ENCODE measurements around the gene PSG7. TPM values are rescaled to one million over a fixed set of nuclear protein-coding genes. Genes with fewer than 3 reads are reported as not detected.
"Not testable (repeated sequence)": the region's sequence is repeated elsewhere in the genome, so short reads cannot be mapped to it uniquely, and the experiment has no call there.

Gene PSG7
- total RNA-seq, 1 donor from 2014 or later, result not detected

DNA sequence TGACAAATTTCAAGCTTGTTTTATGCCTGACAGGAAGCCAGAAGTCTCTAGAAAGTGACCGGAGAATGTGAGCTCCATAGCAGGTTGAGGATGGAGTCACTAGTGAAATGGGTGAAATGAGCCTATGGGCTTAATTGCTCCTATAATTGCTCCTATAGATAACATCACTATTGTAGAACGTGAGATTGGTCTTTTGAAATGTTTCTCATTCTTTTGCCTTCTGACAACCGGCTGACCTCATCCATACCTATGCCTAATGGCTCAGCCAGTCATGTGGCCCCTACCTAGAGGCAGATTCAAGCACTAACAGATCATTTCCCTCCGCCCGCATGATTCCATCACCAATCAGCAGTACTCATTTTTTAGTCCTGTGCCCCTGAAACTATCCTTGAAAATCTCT is 23.5 kb downstream of the PSG7 start:
- DNase-seq, result not testable (repeated sequence)

DNA sequence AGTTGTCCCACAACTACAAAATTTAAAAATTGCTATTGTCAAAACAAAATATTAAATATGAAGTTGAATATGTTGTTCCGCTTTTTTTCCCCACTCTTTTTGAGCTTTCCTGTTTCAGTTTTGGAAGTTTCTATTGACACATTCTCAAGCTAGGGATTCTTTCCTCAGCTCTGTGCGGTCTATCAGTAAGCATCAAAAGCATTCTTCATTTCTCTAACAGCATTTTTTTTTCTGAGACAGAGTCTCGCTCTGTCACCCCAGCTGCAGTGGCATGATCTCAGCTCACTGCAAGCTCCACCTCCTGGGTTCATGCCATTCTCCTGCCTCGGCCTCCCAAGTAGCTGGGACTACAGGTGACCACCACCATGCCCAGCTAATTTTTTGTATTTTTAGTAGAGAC is 24.1 kb downstream of the PSG7 start:
- DNase-seq, result not testable (repeated sequence)

DNA sequence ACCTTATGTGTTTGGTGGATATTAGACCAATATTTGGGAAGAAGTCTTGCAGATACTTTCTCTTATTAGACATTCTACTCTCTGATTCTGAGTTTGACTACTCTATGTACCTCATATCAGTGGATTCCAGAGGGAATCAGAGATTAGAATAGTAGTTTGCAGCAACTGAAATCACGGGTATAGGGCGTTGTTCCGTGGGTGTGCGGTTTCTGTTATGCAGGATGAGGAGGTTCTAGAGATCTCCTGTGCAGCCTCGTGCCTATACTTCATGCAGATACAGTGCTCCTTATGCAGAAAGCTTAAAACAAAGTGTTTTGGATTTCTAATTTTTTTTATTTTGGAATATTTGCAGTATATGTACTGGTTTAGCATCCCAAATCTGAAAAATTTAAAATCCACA is 25.3 kb downstream of the PSG7 start:
- not testable (repeated sequence) for DNase-seq

DNA sequence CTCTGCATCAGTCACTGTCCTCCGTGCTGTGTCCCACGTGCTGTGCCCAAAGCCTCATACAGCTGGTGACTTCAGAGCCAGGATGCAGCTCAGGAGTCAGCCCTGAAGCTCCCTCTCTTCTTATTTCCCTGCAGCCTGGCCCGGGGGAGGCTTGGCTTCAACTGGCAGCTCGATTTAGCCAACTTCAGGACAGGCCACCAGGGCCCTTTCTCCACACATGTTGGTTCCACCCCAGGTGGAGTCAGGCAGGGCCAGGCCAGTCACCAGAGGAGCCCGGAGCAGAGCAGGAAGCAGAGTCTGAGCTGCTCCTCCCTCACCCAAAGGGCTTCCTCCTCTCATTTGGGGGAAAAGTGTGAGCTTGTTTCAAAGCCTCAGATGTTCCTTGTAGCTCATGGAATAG is 30.8 kb downstream of the PSG7 start:
- DNase-seq, result not testable (repeated sequence)

DNA sequence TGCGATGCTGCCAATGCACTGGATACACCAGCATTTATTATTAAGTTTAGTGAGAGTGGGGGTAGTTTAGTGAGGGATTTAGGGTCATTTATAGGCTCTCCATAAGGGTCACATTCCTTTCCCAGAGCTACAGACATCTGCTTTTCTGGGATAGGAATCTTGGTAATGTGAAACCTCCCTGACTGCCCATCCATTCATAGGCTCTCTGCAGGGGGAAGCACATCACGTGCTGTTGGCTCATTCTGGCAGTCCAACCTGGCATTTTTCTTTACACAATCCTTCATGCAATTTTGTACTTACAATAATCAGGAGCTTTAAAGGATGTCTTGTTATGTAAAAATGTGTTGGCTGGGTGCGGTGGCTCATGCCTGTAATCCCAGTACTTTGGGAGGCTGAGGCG is 36.4 kb downstream of the PSG7 start:
- DNase-seq, result not testable (repeated sequence)

DNA sequence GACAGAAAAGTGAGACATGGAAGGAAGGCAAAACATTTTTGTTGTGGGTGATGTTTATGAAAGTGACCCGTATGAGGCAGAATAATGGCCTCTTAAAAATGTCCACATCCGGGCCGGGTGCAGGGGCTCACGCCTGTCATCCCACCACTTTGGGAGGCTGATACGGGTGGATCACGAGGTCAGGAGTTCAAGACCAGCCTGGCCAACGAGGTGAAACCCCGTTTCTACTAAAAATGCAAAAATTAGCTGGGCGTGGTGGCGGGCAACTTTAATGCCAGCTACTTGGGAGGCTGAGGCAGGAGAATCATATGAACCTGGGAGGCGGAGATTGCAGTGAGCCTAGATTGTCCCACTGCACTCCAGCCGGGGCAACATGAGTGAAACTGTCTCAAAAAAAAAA is 37.3 kb downstream of the PSG7 start:
- not testable (repeated sequence) for DNase-seq

DNA sequence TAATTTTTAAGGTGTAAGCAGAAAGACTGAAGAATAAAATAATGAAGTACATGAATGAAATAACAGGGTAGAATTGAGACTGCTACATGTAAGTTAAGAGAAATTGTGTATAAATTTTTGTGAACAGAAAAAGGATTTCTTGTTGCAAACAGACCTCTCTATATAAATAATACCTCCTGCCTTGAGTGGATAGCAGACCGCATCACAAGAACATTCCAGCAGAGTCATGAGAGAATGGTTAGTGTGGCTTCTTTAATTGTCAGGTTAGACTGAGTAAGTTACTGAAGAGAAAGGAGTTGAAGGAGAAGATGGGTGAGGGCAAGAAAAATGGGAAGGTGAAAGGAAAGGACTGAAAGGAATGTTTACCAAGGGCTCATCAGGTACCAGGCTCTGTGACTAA is 37.9 kb downstream of the PSG7 start:
- DNase-seq, result not testable (repeated sequence)

DNA sequence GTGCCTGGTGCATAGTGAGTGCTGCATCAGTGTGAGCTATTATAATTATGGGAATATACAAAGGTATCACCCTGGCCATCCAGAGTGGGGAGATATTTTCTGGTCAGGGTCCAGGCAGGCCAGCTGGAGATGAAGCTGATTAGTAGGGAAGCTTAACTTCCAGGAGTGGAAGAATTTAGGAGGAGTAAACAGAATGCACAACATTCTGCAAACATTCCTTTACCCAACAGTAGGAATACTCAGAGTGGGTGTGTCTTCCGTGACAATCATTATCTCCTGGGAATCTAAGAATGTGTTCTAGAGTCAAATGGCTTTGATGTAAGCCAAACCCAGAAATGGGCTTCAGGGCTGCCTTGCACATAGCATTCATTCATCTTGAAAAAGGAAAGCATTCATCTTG is 38.4 kb downstream of the PSG7 start:
- DNase-seq, result not testable (repeated sequence)

DNA sequence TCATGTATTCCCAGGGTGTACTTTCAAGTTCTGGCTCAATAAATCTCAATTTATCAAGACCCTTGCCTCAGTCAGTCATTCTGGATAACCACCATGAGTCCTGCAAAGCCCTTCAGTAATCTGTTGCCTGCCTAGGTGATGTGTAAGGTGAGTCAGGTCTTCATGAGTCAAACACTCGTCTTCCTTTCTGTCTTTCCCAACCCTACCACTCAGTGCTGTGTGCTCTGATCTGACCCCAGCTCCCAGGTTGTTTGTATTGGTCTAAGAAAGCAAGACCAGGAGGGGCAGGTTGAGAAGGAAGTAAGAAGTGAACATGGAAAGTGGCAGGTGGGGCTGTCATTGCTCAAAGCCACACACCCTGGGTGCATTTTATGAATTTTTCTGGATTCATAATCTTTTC is 39.3 kb downstream of the PSG7 start:
- not testable (repeated sequence) for DNase-seq

DNA sequence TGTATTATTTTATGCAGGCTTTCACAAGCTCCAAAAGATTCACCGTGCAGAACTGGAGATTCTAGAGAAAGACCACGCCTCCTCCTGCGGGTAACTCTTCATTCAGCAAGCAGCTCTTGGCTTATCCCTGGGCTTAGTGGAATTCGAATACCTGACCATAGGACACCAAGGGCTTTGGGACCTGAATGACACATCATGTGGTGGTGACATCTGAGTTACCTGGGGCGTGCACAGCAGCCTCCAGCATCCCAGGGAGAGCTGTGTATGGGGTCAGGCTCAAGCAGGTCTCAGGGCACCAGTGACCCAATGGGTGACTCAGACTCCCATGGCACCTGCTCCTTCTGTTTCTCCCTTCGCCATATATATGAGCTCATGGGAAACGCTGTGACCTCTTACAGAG is 46.6 kb downstream of the PSG7 start:
- DNase-seq, result not testable (repeated sequence)

DNA sequence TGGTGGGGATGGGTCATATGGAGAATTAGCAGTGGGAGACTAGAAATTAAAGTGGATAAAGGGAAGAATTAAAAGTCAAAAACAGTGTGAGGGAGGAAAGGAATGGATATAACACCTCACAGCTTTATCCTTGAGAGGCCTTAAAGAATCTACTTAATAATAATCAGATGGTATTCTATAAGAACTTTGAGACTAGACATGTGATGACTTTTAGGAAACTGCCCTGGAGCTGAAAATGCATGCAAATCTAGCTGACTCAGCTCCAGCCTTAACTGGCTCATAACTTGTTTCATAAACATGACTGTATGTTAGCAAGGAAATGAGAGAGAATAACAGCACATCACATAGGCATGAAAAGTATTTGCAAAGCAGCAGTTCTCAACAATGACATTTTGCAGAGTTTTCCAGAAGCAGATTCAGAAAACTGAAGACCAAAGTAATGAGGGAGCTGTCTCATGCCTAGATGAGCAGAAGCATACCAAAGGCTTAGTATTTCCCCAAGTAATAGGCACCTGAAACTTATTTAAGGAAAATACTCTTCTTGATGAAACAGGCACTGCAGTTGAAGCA is 49.0 kb downstream of the PSG7 start:
- not testable (repeated sequence) for DNase-seq

DNA sequence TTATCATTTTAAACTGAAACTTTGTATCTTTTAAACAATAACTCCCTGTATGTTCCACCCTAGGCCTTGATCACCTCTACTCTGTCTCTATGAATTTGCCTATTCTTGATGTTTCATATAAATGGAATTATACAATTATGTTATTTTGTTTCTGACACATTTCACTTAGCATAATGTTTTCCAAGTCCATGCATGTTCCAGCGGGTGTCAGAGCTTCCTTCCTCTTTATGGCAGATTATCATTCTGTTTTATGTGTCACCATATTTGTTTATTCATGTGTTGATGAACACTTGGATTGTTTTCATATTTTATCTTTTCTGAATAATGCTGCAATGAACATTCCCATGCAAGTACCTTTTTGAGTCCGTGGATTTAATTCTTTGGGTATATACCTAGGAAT is 54.3 kb downstream of the PSG7 start:
- not testable (repeated sequence) for DNase-seq

DNA sequence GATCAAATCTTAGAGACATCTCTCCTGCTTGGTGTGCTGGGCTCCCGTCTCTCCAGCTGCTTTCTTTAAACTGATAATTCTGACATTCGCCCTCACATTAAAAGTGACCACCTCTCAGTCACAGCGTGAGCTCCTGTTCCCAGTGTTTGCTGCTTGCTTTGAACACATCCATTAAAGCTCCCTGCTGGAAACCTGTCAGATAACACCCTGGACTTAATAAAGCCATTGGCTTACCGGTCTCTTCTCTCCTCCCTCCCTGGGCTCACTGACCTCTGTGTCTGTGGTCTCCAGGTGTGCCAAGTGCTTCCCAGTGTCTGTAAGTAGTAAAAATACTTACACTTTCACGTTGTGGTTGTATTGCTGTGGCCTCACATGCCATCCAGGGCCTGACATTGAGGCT is 55.0 kb downstream of the PSG7 start:
- not testable (repeated sequence) for DNase-seq

DNA sequence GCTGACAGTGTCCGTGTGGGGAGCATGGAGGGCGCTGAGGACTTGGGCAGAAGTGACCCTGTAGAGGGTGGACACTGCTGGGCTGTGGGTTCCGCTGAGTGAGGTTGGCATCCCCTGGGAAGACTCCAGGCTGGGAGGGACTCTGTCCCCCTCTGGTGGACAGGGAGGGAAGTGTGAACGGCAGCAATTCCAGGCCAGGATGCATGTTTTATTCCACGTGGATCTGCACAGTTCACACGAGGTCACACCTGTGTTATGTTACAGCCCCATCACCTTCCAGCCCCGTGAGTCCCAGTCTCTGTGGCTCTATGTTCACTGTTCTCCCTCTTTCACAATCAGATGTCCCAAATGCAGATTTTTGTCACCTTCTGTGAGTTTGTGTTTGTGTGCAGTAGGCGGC is 55.7 kb downstream of the PSG7 start:
- DNase-seq, result not testable (repeated sequence)

DNA sequence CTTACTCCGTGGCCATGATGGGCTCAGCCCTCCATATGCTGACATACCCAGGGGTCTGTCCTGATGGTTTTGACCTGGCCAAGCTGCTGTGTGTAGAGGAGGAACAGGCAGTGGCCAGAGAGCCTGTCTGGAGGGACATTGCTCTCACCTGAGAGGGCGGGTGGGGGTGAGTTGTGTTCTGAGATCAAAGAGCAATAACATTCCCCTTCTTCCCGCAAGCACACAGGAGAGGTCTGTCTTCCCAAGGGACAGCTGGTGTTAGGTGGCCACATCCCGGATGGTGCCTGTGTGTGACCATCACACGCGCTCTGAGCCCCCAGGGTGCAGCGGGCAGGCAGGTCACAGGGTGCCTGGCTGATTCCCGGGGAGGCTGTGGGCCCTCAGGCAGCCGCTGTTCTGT is 56.4 kb downstream of the PSG7 start:
- DNase-seq, result not testable (repeated sequence)

DNA sequence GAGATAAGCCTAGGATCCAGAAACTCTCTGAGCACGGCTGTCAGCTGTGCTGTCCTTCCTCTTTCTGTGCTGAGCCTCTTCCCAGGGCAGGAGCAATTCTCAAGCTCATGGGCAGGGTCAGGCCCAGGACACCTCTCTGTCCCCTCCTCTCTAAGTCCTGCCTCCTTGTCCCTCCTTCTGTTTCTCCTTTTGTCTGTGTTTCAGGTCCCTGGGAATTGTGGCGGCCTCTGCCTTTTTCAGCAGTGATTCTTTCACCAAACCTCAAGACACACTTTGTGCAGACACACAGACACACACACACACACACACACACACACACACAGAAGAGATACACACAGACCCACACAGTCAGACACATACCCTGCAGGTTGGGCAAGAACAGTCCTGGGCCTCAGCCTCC is 57.4 kb downstream of the PSG7 start, which contains the start of gene PSG1:
PSG1 (minus strand) TSS at position 101 of the 400 bp plus-strand sequence. CDS start 132 bp downstream, outside the sequence.
- DNase-seq, result no peak

DNA sequence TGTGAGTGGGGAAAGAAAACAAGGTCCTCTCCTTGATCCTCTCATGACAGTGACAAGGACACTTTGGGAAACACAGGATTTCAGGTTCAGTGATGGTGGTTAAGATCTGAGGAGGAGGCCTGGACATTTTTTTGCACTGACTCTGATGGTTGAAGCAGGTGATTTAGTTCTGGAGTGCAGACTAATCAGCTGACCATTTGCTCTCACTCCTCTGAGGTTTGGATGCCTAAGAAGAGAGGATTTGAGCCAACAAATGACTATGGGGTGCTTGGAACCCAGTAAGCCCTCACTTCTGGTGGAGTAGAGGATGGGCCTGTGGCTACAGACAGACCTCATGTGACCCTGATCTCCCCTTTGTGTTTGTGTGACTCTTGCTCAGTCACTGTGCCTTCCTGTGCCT is 60.4 kb downstream of the PSG7 start:
- not testable (repeated sequence) for DNase-seq

DNA sequence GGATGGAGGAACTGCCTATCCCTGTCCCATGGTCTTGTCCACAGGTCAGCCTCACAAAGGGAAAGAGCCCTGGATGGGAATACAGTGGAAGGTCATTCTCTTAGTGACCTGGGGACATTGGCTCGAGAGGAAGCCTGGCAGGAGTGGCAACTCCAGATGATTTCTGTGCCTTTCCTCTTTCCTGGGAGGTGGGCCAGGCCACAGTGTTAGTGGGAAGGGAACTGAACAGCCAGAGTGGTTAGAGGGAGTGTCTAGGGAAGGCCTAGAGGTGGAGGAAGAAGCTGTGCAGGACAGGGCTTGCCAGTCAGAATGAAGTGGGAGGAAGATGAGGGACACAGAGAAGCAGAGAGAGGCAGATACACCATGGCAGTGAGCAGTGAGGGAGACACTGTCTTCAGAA is 61.1 kb downstream of the PSG7 start:
- DNase-seq, result not testable (repeated sequence)

DNA sequence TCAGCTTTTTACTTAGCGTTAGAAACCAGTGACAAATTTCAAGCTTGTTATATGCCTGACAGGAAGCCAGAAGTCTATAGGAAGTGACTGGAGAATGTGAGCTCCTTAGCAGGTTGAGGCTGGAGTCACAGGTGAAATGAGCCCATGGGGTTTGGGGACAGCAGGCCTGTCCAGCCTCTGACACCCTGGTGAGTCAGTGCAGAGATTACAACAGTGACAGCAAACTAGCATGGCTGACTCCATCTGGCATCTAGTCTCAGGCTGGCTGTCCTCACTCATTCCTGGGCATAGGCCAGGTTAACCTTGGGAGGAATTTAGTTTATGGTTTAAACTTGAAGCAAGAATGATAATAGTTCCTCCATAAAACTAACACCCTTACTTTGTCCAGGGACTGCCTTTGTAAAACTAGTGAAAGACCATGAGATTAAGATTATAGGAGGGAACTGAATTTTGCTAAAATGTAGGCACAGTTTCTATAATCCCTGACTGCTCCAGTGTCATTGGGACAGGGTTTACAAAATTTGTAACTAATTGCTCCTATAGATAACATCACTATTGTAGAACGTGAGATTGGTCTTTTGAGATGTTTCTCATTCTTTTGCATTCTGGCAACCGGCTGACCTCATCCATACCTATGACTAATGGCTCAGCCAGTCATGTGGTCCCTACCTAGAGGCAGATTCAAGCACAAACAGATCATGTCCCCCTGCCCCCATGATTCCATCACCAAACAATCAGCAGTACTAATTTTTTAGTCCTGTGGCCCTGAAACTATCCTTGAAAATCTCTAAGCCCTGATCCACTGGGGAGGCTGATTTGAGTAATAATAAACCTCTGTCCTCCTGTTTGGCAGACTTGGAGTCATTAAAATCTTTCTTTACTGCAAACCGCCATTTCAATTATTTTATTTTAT is 61.9 kb downstream of the PSG7 start:
- not testable (repeated sequence) for DNase-seq

DNA sequence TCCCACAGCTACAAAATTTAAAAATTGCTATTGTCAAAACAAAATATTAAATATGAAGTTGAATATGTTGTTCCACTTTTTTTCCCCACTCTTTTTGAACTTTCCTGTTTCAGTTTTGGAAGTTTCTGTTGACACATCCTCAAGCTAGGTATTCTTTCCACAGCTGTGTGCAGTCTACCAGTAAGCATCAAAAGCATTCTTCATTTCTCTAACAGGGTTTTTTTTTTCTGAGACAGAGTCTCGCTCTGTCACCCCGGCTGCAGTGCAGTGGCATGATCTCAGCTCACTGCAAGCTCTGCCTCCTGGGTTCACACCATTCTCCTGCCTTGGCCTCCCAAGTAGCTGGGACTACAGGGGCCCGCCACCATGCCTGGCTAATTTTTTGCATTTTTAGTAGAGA is 62.9 kb downstream of the PSG7 start:
- DNase-seq, result not testable (repeated sequence)

All from tongue (tissue), 2 donors.